Globus pallidus (tissue), 1 donor: Measurements from ENCODE around the gene ACOXL.
"Not testable (repeated sequence)": the region's sequence is repeated elsewhere in the genome, so short reads cannot be mapped to it uniquely, and the experiment has no call there.

Experiments used
- DNase-seq: peaks from one replicate; pipeline ENCODE4 v3.0.0-alpha.2; 2015; ENCODE audit warnings: low spot score

The ACOXL gene

GRCh38 chr2:111041398-111042202 is 309.2 kb downstream of the ACOXL start:
- no peak for DNase-seq

GRCh38 chr2:111042261-111042660 is 309.9 kb downstream of the ACOXL start:
- no peak for DNase-seq

- DNase-seq: no peak
Measured at GRCh38 chr2:111042772-111043771, 310.7 kb downstream of the ACOXL start.

DNA sequence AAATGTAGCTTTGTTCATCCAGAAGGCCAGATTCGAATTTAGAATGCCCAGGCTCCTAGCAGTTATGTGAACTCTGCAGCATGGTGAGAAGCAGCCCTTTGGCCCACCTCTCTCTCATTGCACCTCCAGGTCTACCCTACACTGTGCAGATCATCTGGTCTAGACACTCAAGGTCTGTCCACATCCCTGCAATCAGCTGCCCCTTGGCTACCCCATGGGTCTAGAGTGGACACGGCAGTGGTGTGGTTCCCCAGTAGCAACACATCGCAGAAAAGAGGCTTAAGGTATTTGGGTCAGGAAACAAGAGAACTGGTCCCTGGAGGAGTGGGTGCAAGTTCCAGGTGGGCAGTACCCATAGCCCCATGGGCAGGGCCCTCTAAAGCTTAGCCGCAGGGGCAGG is 311.7 kb downstream of the ACOXL start:
- no peak for DNase-seq

DNA sequence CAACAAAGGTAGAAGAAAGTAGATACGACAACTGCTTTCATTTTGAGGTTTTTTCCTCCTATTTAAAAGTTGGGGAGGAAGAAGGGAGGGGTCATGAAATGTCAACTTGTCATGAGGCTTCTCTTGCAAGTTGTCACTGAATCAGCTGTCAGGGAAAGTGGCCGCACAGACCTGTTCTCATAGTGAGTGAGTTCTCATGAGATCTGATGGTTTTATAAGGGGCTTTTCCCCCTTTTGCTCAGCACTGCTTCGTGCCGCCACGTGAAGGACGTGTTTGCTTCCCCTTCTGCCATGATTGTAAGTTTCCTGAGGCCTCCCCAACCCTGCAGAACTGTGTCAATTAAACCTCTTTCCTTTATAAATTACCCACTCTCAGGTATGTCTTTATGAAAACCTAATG is 312.9 kb downstream of the ACOXL start:
- not testable (repeated sequence) for DNase-seq

DNA sequence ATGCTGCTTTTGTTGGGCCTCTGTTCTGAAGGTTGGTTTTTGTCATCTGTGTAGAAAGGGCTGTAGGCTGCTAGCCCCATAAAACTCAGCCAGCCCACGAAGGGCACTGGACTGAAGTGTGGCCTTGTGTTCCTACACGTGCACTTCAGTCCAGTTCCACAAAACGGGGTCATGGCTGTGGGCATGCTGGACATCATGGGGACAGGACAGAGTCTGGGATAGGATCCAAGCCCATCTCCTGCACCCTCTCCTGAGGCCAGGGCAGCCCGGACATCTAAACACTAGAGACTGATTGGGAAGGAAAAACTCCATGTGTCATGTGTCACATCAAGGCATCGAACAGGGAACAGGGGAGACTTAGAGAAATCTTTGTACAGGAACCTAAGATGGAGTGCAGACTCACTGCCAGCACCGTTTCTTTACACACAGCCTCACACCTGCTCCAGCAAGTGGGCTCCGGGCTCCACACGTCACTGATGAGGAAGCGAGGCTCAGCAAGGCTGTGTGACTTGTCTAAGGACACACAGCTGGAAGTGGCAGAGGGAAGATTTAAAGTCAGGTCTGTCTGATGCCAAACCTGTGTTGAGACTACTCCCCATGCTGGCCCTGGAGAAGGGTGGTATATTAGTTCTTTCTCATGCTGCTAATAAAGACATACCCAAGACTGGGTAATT is 313.5 kb downstream of the ACOXL start:
- no peak for DNase-seq

GRCh38 chr2:111046670-111047069 is 314.3 kb downstream of the ACOXL start:
- DNase-seq: no peak

GRCh38 chr2:111048856-111049768 is 316.7 kb downstream of the ACOXL start:
- no peak for DNase-seq

- DNase-seq: no peak
Measured at GRCh38 chr2:111049792-111050640, 317.6 kb downstream of the ACOXL start.

GRCh38 chr2:111050701-111051376 is 318.5 kb downstream of the ACOXL start:
- no peak for DNase-seq

DNA sequence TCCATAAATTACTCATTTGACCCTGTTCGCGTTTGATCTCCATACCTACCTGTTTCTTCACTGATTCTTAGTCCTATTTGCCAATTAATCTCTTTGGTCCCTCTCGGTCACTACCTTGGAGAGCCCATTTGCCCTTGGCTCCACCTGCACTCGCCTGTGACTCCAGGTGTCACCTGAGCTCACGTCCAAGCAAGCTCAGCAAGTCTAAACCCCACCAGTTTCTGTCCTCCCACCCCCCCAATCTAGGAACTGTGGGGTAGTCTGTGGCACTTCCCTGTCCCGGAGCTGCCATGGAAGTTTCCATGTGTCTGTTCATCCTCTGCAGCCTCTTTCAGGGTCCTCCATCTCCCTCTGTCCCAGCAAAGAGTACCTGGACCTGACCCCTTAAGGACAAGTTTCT is 320.2 kb downstream of the ACOXL start:
- DNase-seq: no peak

GRCh38 chr2:111053266-111053665 is 320.9 kb downstream of the ACOXL start:
- DNase-seq: no peak

DNA sequence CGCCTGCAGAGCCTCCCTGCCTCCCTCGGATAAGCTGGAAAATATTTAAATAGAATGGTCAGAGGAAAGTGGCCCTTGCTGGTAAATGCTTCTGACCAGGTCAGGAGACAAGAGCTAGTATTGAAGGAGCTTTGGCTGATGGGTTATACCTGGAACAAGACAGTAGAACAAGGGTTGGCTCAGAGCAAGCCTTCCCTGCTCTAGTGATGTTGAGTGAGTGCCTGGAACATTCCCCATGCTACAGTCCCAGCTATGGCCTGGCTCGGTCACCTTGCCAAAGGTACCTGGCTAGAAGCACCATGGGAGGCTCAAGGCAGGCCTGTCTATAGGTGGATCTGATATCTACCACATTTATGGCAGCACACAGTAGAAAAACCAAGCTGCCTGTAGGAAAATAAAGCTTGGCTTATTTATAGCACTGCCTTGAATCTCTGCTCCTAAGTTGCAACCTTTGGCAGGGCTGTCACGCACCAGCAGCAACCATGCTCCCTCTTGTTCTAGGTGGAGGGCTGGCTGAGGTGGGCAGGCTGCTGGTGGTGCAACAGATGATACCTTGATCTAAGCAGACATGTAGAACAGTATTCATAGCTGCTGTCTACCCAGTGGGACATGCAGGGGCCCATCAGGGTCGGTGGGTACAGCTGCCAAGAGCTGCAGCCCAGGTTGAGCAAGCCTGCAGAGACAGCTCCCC is 321.6 kb downstream of the ACOXL start:
- no peak for DNase-seq

- no peak for DNase-seq
Measured at GRCh38 chr2:111054791-111055691, 322.7 kb downstream of the ACOXL start.

DNA sequence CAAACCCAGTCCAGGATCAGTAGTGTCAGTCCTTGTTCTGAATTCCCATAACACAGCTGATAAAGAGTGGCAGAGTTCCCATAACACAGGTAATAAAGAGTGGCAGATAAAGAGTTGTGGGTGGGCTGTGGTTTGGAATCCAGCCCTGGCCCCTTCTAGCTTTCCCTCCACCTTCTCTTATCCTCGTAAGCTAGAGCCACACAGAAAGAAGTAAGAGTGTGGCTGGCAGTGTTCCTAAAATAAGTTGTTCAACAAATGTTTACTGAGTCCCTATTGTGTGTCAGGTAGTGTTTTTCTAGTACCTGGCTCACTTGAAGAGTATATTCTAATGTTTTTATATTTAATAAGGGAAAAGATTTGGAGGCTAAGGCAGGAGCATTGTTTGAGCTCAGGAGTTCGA is 323.4 kb downstream of the ACOXL start:
- DNase-seq: no peak

DNA sequence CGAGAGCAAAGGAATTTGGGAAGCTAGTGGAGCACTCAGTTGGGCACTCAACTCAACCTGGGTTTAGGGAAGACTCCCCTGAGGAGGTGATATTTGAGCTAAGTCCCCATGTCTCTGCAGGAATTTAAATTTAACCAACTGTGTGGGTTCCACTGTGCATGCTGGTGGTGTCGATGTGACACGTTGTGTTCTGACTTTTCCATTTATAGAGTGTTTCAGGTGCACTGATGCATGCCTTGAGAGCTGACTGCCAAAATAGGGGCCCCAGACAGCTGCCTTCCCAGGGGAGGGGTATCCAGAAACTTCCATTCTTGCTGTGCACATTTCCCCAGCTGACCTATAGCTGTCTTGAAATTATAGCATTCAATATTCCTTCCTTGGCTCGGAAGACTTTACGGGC is 324.7 kb downstream of the ACOXL start:
- DNase-seq: no peak

DNA sequence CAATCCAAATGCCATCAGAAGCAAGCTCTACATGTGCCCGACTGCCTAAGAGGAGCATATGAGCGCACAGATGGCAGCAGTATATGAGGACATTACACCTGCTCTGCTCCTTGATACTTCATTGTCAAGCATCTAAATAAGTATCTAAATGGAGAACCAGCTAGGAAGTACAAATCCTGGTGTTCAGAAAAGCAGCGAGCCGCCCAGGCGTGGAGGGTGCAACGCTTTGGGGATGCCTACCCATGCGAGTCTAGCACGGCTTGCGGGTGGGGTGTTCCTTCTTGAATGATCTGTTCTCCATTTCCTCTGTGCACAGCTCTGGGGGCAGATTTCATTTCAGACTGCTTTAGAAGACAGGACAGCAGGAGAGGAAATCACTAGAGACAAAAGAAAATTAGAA is 325.3 kb downstream of the ACOXL start:
- DNase-seq: no peak

- DNase-seq: no peak
Measured at GRCh38 chr2:111058264-111058663, 325.9 kb downstream of the ACOXL start.
